ENCODE measurements around the gene ARL6IP1.

DNA sequence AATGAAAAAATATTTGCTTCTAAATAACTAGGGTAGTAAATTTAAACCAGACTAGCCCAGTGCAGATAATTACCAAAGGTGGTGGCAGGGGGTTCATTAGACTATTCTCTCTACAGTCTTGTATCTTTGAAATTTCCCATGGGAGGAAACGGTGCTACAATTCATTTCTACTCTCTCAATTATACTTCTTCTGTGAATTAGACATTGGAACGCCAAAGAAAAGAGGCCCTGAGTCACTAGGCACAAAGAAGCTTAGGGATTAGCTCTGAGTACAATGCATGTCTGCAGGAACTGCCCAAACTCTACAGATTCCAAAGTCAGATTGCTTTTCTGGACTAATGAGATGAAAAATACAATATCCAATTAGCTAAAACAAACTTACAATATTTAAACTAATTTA, 30.7 kb upstream of the ARL6IP1 start:
- TF ChIP-seq, protein P1, sequence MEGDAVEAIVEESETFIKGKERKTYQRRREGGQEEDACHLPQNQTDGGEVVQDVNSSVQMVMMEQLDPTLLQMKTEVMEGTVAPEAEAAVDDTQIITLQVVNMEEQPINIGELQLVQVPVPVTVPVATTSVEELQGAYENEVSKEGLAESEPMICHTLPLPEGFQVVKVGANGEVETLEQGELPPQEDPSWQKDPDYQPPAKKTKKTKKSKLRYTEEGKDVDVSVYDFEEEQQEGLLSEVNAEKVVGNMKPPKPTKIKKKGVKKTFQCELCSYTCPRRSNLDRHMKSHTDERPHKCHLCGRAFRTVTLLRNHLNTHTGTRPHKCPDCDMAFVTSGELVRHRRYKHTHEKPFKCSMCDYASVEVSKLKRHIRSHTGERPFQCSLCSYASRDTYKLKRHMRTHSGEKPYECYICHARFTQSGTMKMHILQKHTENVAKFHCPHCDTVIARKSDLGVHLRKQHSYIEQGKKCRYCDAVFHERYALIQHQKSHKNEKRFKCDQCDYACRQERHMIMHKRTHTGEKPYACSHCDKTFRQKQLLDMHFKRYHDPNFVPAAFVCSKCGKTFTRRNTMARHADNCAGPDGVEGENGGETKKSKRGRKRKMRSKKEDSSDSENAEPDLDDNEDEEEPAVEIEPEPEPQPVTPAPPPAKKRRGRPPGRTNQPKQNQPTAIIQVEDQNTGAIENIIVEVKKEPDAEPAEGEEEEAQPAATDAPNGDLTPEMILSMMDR (IDR thresholded peaks at IDR 0.05), result no peak
- TF ChIP-seq POLR2A (IDR thresholded peaks at IDR 0.05), result no peak

All from uterus (tissue), 2 donors.